ENCODE measurements around the gene CST9.

CST9 gene

GRCh38 chr20:23605867-23606651 is at the start of gene CST9:
CST9 (minus strand) TSS chr20:23605917; CDS start chr20:23605864, 53 bp downstream.
- DNase-seq, result no peak

GRCh38 chr20:23654717-23655116 is 49.0 kb upstream of the CST9 start:
- DNase-seq, result no peak

- no peak for DNase-seq
These were observed 48.3 kb upstream of the CST9 start for GRCh38 chr20:23654000-23654399.

- DNase-seq, result no peak
These were observed 47.8 kb upstream of the CST9 start for GRCh38 chr20:23653400-23653938.

- DNase-seq, result no peak
These were observed 47.2 kb upstream of the CST9 start for GRCh38 chr20:23652926-23653325.

- no peak for DNase-seq
These were observed 46.7 kb upstream of the CST9 start for GRCh38 chr20:23652371-23652770.

- no peak for DNase-seq
These were observed 45.4 kb upstream of the CST9 start for GRCh38 chr20:23651117-23651516.

GRCh38 chr20:23649830-23650417 is 44.2 kb upstream of the CST9 start:
- DNase-seq, result no peak

GRCh38 chr20:23649242-23649641 is 43.5 kb upstream of the CST9 start:
- no peak for DNase-seq

GRCh38 chr20:23647346-23647745 is 41.6 kb upstream of the CST9 start:
- no peak for DNase-seq

- no peak for DNase-seq
These were observed 40.6 kb upstream of the CST9 start for GRCh38 chr20:23646106-23646873.

GRCh38 chr20:23645575-23645974 is 39.9 kb upstream of the CST9 start:
- no peak for DNase-seq

GRCh38 chr20:23644164-23644563 is 38.4 kb upstream of the CST9 start:
- DNase-seq, result no peak

- no peak for DNase-seq
These were observed 37.9 kb upstream of the CST9 start for GRCh38 chr20:23643659-23644058.

- DNase-seq, result no peak
These were observed 36.4 kb upstream of the CST9 start for GRCh38 chr20:23641936-23642751.

GRCh38 chr20:23640671-23641667 is 35.3 kb upstream of the CST9 start:
- DNase-seq, result no peak

- DNase-seq, result no peak
These were observed 34.4 kb upstream of the CST9 start for GRCh38 chr20:23640018-23640601.

GRCh38 chr20:23639490-23639958 is 33.8 kb upstream of the CST9 start:
- no peak for DNase-seq

- no peak for DNase-seq
These were observed 32.6 kb upstream of the CST9 start for GRCh38 chr20:23638309-23638708.

GRCh38 chr20:23637282-23638221 is 31.8 kb upstream of the CST9 start, which contains the start of gene CST3:
CST3 (minus strand) TSS chr20:23637955; CDS start chr20:23637862, 93 bp downstream.
- peak; percentile 90 for DNase-seq
